Measurements from ENCODE around the gene SLX9. TPM values are rescaled to one million over a fixed set of nuclear protein-coding genes. Genes with fewer than 3 reads are reported as not detected.

SLX9 gene
- total RNA-seq, 1 donor from 2014 or later = 33.1 TPM

DNA sequence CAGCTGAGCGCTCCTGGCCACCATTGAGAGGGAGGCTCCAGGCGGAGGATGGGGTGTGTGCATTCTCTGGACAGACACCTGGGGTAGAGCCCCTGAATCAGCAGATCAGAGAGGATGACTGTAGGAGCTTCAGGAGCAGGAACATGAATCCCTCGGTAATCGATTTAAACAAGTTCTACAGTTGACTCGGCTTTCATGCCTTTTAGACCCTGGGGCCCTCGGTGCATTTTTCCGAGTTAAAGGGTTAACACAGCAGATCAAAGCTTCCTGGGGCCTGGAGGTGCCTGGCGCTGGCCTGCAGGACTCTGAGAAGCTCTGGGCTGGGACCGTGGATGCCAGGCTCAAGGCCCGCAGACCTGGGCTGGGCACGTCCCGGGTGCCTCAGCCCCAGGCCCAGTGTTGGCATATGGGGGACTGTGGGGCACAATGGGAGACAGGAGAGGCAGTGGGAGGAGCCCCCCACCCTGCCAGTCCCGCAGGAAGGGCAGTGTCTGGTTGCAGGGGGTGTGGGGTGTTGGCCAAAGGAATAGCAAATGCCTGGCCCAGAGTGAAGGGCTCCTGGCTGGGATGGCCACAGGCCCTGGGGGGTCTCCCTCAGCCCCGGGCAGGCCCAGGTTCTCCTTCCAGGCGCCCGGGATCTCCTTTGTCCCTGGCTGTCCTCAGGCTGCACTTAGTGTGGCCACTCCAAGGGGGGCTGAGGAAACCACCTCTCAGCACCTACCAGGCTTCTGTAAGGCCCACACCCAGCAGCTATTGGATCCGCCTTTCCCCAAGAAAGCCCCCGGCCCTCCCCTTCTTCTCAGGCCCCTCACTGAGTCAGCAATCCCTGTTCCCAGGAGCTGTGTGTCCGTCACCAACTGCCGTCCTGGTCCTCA, 40.1 kb downstream of the SLX9 start:
- no peaks in the 10 kb centered on the region for H3K27me3 Mint-ChIP-seq
- no peaks in the 10 kb centered on the region for H3K9me3 Mint-ChIP-seq (ENCODE audit: low read depth)
- TF ChIP-seq, protein P1, sequence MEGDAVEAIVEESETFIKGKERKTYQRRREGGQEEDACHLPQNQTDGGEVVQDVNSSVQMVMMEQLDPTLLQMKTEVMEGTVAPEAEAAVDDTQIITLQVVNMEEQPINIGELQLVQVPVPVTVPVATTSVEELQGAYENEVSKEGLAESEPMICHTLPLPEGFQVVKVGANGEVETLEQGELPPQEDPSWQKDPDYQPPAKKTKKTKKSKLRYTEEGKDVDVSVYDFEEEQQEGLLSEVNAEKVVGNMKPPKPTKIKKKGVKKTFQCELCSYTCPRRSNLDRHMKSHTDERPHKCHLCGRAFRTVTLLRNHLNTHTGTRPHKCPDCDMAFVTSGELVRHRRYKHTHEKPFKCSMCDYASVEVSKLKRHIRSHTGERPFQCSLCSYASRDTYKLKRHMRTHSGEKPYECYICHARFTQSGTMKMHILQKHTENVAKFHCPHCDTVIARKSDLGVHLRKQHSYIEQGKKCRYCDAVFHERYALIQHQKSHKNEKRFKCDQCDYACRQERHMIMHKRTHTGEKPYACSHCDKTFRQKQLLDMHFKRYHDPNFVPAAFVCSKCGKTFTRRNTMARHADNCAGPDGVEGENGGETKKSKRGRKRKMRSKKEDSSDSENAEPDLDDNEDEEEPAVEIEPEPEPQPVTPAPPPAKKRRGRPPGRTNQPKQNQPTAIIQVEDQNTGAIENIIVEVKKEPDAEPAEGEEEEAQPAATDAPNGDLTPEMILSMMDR (IDR thresholded peaks at IDR 0.05; ENCODE audit: unreplicated experiment) = no peak
- H3K36me3 Mint-ChIP-seq (ENCODE audit: insufficient read depth) = peaks cover 2% of the 10 kb centered on the region
- no peak for DNase-seq (ENCODE audit: low spot score, unreplicated experiment)
- no peak overlapping the region for H3K4me3 Mint-ChIP-seq (ENCODE audit: low read depth)
- peaks cover 2% of the 10 kb centered on the region for H3K4me1 Mint-ChIP-seq (ENCODE audit: low read depth)
- H3K27ac Mint-ChIP-seq = no peak overlapping the region

DNA sequence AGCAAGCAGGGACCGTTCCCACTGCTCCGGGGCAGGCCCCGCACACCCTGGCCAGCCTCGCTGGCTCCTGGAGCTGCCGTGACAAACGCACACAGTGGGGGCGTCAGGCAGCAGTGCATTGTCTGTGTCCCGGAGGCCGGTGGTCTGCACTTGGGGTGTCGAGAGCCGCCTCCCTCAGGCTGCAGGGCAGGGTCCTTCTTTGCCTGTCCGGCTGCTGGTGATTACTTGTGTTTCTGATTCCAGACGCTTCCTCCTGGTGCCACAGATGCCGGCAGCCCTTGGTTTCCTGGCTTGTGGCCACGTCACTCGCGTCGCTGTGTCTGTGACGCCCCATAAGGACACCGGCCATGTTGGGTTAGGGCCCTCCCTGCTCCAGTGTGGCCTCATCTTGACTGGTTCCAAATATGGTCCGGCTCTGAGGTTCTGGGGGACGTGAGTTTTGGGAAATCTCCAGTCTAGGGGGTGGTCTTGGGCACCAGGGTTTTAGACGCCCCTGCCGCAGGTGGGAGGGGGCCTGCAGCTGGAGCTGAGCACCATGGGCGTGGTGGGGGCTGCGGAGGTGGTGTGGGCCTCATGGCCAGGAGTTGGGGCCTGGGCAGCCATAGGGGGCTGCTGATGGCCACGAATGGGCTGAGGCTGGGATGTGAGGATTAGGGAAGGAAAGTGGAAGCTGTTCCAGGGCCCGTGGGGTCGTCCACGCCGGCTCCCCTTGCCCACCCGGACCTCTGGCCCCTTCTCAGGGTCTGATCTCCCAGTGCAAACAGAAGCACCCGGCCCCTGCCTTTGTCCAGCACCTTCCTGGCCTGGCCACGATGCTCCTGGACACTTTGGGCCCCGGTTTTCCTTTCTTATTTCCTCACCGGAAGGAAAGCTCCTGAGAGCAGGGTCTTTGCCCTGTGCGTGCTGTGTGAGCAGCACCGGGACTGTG, 41.0 kb downstream of the SLX9 start:
- Mint-ChIP-seq H3K4me1 (ENCODE audit: low read depth) (peaks cover 2% of the 10 kb centered on the region), H3K36me3 (ENCODE audit: insufficient read depth) (peaks cover 2% of the 10 kb centered on the region), H3K4me3 (ENCODE audit: low read depth) (no peak overlapping the region), H3K27ac (peak overlapping the region; percentile 31), H3K9me3 (ENCODE audit: low read depth) (no peaks in the 10 kb centered on the region), H3K27me3 (no peaks in the 10 kb centered on the region)
- no peak for DNase-seq (ENCODE audit: low spot score, unreplicated experiment)
- TF ChIP-seq, protein P1 (IDR thresholded peaks at IDR 0.05; ENCODE audit: unreplicated experiment) = no peak

DNA sequence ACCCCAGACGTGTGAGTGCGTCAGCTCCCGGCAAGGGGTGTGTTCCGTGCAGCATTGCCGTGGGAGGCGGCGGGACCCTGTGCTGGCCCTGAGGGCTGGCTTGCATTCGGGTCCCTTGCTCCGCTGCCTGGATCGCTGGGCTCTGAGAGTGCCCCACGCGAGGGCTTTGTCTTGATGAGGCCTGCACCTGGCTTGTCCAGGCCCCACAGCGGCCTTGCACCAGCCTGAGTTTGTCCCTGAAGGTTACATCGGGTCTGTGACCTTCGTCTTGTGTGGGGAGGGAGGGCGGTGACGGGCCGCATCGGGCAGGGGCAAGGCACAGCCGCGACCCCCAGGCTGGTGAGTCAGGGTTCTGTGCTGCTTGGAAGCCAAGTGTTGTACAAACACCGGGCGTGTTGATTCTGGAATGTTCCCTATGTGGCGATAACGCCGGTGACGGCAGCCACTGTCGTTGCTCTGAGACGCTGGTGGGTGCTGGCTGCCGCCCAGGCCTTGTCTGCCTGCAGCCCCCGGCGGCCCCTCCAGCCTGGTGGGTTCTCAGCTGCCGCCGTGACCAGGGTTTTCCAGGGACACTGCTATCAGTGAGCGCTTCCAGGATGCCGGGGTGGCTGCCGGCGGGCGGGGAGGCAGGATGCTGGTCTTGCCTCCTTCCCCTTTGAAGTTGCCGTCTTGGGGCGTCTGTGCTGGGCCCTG, 42.9 kb downstream of the SLX9 start:
- DNase-seq (ENCODE audit: low spot score, unreplicated experiment) = no peak
- H3K4me1 Mint-ChIP-seq (ENCODE audit: low read depth) = peaks cover 2% of the 10 kb centered on the region
- H3K4me3 Mint-ChIP-seq (ENCODE audit: low read depth) = no peak overlapping the region
- TF ChIP-seq, protein P1 (IDR thresholded peaks at IDR 0.05; ENCODE audit: unreplicated experiment) = no peak
- peak overlapping the region; percentile 77 for H3K27ac Mint-ChIP-seq
- peaks cover 2% of the 10 kb centered on the region for H3K36me3 Mint-ChIP-seq (ENCODE audit: insufficient read depth)
- no peaks in the 10 kb centered on the region for H3K9me3 Mint-ChIP-seq (ENCODE audit: low read depth)
- no peaks in the 10 kb centered on the region for H3K27me3 Mint-ChIP-seq

DNA sequence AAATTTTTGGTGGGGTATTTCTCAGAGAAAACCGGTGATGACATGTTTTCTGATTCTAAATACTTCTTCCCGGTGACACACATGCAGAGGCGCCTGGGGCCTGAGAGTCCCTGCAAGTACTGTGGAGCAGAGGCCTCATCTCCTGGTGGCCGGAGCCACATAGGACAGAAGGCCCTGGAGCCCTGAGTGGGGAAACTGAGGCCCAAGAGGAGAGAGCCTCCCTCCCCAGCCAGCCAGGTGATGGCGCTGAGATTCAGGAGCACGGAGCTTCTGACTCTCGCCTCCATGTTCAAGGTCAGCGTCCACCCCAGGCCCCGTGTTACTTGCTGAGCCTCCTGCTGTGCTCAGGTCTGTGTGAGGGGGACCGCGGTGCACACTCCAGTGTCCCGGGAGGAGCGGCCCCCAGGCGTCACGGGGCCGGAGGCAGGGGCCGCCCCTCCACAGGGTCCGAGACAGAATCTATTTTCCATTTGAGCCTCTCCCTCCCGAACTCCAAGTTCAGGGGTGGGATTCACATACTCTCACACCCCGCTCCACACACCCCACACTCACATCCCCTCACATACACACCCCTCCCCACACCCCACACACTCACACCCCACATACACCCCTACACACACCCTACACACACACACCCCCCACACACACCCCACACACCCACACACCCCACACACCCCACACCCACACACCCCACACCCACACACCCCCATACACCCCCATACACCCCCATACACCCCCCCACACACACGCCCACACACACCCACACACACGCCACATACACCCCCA, 43.8 kb downstream of the SLX9 start:
- TF ChIP-seq, protein P1 (IDR thresholded peaks at IDR 0.05; ENCODE audit: unreplicated experiment) = no peak
- Mint-ChIP-seq H3K9me3 (ENCODE audit: low read depth) (no peaks in the 10 kb centered on the region), H3K36me3 (ENCODE audit: insufficient read depth) (peaks cover 2% of the 10 kb centered on the region), H3K27ac (peak overlapping the region; percentile 73), H3K4me3 (ENCODE audit: low read depth) (no peak overlapping the region), H3K4me1 (ENCODE audit: low read depth) (peaks cover 4% of the 10 kb centered on the region), H3K27me3 (no peaks in the 10 kb centered on the region)
- no peak for DNase-seq (ENCODE audit: low spot score, unreplicated experiment)
